Stimulated activated CD8-positive, alpha-beta memory T cell treated with anti-CD3 and anti-CD28 coated beads, Interleukin-15, amount 100 ng/mL, for 1 hour (primary cell): ENCODE results near the gene MYLIP.

Source experiments
- DNase-seq: peaks from one replicate; pipeline ENCODE4 v3.0.0-alpha.2; 2020; ENCODE audit warnings: low read depth

MYLIP gene

DNA sequence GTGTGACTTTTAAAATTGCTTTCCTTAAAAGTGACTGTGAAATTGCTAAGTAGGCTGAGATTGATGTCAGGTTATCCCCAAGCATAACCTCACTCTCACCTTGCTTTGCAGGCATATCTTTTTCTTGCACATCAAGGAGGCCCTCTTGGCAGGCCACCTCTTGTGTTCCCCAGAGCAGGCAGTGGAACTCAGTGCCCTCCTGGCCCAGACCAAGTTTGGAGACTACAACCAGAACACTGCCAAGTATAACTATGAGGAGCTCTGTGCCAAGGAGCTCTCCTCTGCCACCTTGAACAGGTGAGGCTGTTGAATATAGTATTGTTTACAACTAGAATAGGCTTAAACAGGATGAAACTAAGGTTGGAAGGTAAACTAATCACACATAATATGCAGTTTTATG is 12.6 kb downstream of the MYLIP start:
- DNase-seq = no peak

DNA sequence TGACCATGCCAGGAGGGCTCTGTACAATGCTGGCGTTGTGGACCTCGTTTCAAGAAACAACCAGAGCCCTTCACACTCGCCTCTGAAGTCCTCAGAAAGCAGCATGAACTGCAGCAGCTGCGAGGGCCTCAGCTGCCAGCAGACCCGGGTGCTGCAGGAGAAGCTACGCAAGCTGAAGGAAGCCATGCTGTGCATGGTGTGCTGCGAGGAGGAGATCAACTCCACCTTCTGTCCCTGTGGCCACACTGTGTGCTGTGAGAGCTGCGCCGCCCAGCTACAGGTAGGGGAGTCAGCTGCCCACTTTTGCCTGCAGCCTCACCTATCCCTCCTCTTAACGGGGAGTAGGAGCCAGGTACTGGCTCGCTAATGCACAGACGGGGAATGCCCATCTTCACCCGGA is 16.2 kb downstream of the MYLIP start:
- no peak for DNase-seq

GRCh38 chr6:16146028-16146427 is 17.1 kb downstream of the MYLIP start:
- no peak for DNase-seq

- no peak for DNase-seq
These were observed 17.7 kb downstream of the MYLIP start for GRCh38 chr6:16146527-16146955.

DNA sequence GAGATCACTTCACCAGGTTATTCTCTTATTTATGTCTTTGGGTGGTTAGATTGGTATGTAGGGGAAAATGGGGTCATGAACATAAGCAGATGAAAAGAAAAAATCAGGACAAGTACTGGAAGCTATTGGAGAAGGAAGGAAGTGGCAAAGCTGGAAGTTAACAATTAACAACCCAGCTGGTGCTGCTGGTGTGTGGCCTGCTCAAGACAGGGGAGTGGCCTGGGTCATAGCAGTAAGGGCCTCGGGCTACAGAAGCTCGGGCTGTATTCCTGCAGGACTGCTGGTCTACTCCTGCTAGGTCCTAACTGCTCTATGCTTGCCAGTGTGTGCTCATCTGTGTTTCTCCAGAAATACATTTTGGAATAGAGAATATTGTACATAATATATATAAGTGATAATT is 19.6 kb downstream of the MYLIP start:
- DNase-seq = no peak

DNA sequence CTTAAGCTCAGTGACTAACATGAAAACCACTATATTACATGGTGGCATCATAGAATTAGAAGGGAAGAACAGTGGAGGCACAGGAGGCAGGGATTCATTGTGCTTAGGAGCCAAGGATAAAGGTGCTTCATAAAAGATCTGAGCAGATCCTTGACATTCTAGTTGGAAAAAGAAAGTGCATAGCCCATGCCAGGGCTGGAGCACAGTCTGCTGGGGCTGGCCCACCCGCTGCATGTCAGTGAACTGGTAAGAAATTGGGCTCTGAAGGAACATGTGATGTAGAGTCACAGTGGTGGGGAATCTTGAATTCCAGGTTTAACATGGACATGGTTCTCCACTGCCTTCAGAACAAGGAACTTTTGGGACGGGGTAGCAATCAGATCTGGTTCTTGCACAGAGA is 20.4 kb downstream of the MYLIP start:
- DNase-seq = no peak

- no peak for DNase-seq
These were observed 21.2 kb downstream of the MYLIP start for GRCh38 chr6:16150098-16150497.

DNA sequence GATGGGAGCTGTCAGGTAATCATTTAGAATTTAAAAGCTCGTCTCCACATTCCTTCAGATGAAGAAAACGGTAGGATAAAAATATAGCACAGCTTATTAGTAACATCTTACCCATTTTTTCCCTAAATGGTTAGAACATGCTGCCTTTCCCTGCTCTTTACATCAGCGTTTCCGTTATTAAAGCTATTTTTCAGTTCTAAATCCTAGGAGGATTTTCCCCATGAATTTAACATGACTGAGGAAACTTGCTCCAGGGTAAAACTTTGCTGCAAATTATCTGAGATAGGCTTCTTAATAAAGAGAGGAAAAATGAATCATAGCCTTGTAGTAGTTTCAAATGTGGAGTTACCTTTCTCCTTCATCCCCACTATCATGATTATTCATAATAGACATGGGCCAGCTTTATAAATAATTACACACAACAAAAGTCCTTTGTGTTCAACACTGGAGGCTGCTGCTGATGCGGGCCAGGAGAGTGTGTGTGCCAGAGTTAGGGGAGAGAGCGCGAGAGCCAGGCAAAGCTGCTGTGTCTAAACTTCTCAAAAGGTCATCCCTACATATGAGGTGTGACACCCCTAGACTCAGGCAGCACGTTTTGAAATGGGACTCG is 24.4 kb downstream of the MYLIP start:
- DNase-seq = no peak

DNA sequence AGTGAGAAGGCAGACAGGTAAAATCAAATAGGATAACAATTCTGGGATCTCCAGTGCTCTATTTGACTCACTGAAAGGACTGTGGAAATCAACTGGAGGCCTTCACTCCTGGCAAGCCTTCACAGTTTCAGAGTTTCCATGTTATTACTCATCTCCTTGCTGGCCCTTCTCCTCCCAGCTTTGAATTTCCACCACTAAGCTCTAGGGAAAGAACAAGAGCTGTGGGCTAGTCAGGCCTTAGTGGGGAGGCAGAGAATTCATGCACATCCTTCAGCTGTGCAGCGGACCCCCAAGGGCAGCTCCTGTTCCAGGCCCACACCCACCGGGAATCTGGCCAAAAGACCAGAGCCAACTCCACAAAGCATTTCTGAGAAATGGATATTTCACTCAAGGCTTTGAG is 26.0 kb downstream of the MYLIP start:
- DNase-seq = no peak

DNA sequence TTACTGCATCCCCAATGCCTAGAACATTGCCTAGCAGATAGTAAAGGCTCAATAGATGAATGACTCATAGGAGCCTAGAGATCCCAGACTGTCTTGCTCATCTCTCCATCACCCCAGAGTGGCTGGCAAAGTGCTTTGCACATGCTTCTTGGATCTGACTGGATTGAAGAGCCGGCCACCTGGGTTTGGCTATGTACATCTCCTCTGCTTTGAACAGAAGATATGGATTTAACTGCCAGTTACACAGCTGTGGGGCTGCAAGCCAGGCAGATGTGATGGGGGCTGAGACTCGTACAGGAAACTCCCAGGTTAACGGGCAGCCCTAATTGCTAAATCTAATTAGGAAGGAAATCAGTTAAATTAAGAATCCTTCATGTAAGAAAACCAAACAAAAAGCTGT is 28.6 kb downstream of the MYLIP start:
- no peak for DNase-seq

- DNase-seq = no peak
These were observed 29.0 kb downstream of the MYLIP start for GRCh38 chr6:16157909-16158308.

DNA sequence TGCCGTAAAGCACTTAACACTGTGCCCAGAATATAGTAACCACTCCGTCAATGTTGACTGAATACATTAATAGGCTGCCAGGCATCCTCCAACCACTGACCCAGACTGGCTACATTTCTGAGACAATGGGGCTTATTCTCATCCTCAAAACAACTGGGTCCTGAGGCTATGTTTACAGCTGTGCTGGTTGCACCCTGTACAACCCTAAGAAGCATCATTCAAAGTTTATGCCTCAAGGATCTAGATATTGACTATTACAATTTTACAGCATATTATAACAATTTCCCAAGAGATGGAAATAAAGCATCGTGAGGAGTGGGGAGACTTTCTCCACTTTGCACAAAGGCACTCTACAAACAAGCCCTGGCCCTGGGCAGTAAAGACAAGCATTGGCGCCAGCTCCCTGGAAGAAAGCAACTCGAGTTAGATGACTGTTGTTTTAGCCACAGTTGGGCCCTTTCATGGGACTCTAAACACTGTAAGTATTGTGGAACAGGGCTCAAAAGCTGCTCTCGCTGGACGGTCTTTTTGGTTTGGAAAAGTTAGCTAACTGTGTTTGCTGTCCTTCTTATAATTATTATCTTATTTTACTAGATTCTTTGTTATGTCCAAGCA is 30.2 kb downstream of the MYLIP start:
- DNase-seq = no peak

DNA sequence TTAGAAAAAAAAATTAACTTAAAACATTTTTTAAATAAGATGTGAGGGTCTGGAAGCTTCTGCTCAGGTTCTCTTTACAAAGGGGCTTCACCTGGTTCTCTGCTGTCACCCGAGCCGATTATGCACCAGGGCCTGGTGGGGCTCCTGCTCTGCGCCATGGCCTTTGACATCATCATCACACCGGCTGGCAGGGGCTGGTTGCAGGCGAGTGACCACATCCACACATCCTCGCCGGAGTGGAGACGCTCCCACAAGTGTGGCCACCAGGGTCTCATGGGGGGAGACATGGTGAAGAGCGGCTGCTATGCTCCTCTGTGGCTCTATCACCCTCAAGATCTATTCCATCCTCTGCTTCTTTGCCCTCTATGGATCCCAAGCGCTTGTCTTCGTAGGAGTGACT is 31.9 kb downstream of the MYLIP start:
- DNase-seq = no peak

DNA sequence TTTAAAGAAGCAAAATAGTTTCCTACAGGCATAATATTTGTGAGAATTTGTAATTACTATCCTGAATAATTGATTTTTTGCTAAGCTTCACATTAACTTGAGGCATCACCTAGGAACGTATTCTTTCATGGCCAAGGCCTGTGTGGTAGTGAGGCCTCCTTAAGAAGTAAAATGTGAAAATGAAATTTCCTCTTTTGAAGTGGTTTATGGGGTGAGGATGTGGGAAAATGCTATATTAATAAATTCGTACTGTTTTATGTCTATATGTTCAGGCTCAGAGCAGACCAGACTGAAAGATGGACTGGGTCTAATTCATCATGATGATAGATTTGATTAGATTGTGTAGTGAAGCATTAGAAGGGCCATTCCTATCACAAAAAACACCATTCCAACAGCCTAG is 33.1 kb downstream of the MYLIP start:
- no peak for DNase-seq

GRCh38 chr6:16163066-16163465 is 34.2 kb downstream of the MYLIP start:
- no peak for DNase-seq

DNA sequence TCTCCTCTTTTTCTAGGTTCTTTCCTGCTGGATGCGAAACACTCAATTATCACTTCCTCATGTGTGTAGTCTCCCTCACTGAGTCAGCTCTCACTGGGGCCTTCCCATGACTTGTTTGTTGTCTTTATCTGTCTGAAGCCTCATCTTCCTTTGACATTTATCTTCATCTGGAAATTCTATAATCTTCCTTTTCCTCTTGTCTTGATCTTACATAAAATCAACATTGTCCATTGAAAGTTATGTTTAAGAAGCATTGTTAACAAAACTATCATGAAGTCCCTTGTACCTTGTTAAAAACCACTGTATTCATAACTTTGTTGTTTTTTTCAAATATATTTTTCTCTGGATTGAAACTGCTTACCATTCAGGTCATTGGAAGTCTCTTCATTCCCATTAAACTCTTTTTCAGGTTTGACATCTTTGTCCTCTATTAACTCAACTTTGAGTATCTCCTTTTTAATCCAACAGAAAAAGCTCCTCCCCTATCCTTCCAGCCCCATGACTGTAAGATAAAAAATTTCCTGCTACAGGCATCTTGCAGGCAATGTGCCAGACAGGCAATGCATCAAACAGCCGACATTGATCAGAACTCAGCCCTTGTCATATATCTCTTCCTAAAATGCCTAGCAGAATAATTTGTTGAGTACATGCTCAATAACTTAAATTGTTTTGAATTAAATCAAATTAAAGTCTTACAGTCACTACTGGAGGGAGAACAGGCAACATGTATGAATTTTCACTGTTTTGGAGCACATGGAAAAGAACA is 34.8 kb downstream of the MYLIP start:
- no peak for DNase-seq

GRCh38 chr6:16165641-16166040 is 36.8 kb downstream of the MYLIP start:
- DNase-seq = no peak

- DNase-seq = no peak
These were observed 38.2 kb downstream of the MYLIP start for GRCh38 chr6:16166871-16167608.

DNA sequence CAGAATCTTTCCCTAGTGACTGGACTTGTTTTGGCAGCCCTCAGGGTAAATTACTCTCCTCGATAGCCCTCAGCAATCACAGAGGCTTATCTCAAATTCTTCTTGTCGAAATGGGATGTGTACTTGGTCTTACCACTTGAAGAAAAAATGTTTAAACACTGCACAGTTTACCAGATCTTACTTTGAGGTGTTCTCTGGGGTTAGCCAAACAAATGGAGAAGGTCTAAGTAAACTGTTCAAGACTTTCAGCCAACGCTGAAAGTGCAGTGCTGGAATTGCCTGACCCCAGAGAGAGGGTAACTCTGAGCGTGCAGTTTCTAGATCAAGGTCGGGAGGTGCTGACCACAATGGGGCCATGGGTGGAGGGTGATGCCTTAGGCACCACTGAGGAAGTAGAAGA is 39.2 kb downstream of the MYLIP start:
- no peak for DNase-seq

GRCh38 chr6:16168858-16169257 is 40.0 kb downstream of the MYLIP start:
- no peak for DNase-seq

DNA sequence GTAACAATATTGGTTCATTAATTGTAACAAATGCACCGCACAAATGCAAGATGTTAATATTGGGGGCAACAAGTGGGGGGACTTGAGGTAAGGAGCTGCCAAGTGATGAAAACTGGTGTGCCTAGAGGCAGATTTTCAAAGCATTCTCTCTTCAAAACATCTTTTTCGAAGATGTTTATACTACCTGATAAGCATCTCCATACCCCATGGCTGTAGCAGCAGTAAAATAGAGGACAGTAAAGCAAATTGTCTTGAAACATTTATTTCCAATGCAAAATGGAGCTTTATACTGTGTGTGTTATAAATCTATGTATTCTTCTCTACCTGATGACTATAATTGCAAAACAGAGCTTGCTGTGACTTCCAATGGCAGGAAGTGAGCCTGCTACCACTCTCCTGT is 42.5 kb downstream of the MYLIP start:
- DNase-seq = no peak

GRCh38 chr6:16173167-16173940 is 44.5 kb downstream of the MYLIP start:
- DNase-seq = no peak
